D721Med (cell line): ENCODE data around the gene EML1.

Source experiments
- DNase-seq: peaks from one replicate; pipeline ENCODE4 v3.0.0; 2011; ENCODE audit warnings: low spot score; ENCODE audit not compliant: insufficient read length
- FAIRE-seq: peaks from 2 replicates; lab custom pipeline; 2011; peaks lifted over from hg19 to GRCh38; lab: Jason Lieb, UNC
- CTCF ChIP-seq: IDR thresholded peaks from 2 replicates; pipeline ENCODE4 v1.5.1; 2012; ENCODE audit warnings: mild to moderate bottlenecking, control low read depth; ENCODE audit not compliant: insufficient read depth; ENCODE audit errors: missing control alignments

The EML1 gene

GRCh38 chr14:99815696-99816095 lies 22.5 kb downstream of the EML1 start:
- DNase-seq: no peak
- no peak for FAIRE-seq

GRCh38 chr14:99816217-99816616 lies 23.0 kb downstream of the EML1 start:
- no peak for DNase-seq
- TF ChIP-seq CTCF: no peak
- FAIRE-seq: no peak

More at GRCh38 chr14:99815696-99816095, 22.5 kb downstream of the EML1 start:
- TF ChIP-seq CTCF: no peak

GRCh38 chr14:99816642-99817041 lies 23.4 kb downstream of the EML1 start:
- no peak for TF ChIP-seq CTCF
- no peak for FAIRE-seq

GRCh38 chr14:99817331-99817730 lies 24.1 kb downstream of the EML1 start:
- TF ChIP-seq CTCF: no peak
- no peak for FAIRE-seq
- no peak for DNase-seq

More at GRCh38 chr14:99816642-99817041, 23.4 kb downstream of the EML1 start:
- no peak for DNase-seq

- DNase-seq (no peak), FAIRE-seq (no peak)
- no peak for TF ChIP-seq CTCF
Observed at GRCh38 chr14:99818503-99819036, 25.4 kb downstream of the EML1 start.

GRCh38 chr14:99819514-99819913 lies 26.3 kb downstream of the EML1 start:
- no peak for TF ChIP-seq CTCF
- FAIRE-seq: no peak

GRCh38 chr14:99820702-99821331 lies 27.6 kb downstream of the EML1 start:
- FAIRE-seq (no peak), DNase-seq (no peak)
- TF ChIP-seq CTCF: no peak

More at GRCh38 chr14:99819514-99819913, 26.3 kb downstream of the EML1 start:
- no peak for DNase-seq
